Cardiac fibroblast (primary cell): ENCODE data around the gene ZNF438.
A peak's percentile ranks its signal among the peaks of the same experiment; 100 is the strongest.
"Not testable (repeated sequence)": the region's sequence is repeated elsewhere in the genome, so short reads cannot be mapped to it uniquely, and the experiment has no call there.

Source experiments
- DNase-seq, 2 donors: peaks; one replicate each; pipeline versions ENCODE4 v3.0.0 to v3.0.0-alpha.2; 2010; ENCODE audit warnings: low read depth in 2 of 2
- H3K4me3 ChIP-seq, 2 donors: replicated peaks in 1 of 2; 1 replicate in 1 of 2; 2 replicates in 1 of 2; pipeline ENCODE4 v1.5.1; 2011; ENCODE audit warnings: low read depth in 2 of 2, low read length in 2 of 2, mild to moderate bottlenecking in 2 of 2, moderate library complexity in 1 of 2
- TF ChIP-seq, protein P1 (sequence below): IDR thresholded peaks from one replicate; pipeline ENCODE4 v1.5.1; 2011; ENCODE audit warnings: low read depth, mild to moderate bottlenecking, low read length, inconsistent platforms

The ZNF438 gene

DNA sequence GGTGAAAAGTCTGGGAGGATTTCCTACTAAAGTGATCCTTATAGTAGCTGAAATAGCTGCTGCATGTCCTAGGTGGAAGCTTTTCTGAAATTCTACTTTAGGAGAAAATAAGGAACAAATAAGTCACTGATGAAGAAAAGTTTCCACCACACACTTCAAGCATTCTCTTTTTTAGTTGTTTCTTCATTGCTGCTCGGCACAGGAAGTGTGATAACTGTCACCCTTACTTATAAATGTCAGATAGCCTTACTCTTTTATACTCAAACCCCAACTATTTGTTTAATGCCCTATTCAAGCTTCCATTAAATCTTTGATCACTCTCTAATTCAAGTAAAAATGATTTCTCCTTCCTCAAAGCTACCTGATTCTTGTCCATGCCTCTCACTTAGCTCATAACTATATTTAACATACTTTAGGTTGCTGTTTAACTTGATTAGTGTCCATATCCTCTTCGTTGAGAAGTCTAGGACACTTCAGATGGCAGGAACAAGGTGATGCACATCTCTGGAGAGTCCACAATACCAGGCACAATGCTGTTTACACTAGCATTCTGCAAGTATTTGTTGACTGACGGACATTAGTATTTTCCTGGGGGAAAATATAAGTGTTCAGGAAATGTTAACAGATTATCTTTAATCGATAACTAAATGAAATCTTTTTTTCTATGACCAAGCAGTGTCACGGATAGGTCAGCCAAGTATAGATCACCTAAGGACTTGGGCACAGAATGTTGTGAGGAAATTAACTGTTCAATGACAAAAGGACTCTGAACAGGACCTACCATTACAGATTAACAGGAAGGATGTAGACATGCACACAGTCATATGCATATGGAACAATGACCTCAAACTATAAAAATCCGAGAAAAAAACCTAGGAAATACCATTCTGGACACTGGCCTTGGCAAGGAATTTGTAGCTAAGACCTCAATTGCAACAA, 67.4 kb downstream of the ZNF438 start:
- no peak overlapping the region for H3K4me3 ChIP-seq
- TF ChIP-seq, protein P1, sequence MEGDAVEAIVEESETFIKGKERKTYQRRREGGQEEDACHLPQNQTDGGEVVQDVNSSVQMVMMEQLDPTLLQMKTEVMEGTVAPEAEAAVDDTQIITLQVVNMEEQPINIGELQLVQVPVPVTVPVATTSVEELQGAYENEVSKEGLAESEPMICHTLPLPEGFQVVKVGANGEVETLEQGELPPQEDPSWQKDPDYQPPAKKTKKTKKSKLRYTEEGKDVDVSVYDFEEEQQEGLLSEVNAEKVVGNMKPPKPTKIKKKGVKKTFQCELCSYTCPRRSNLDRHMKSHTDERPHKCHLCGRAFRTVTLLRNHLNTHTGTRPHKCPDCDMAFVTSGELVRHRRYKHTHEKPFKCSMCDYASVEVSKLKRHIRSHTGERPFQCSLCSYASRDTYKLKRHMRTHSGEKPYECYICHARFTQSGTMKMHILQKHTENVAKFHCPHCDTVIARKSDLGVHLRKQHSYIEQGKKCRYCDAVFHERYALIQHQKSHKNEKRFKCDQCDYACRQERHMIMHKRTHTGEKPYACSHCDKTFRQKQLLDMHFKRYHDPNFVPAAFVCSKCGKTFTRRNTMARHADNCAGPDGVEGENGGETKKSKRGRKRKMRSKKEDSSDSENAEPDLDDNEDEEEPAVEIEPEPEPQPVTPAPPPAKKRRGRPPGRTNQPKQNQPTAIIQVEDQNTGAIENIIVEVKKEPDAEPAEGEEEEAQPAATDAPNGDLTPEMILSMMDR = no peak
- peak in 1 of 2 donors; percentile 29 for DNase-seq

DNA sequence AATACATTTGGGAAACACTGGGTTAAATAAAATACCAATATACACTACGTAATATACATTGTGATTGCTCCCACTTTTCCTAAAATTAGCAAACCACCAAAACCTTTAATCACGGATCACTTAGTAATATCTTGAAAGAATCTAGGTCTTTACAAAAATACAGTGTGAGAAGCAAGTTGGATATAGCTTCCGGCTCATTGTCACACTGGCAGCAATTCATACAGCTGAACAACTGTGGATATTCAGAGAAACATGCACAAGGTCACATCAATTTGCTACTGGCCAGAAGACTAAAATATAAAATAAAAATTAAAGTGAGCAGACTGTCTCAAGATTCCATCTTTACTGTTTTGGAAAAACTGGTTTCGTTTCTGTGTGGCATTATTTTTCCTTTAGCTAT, 69.1 kb downstream of the ZNF438 start:
- H3K4me3 ChIP-seq = no peak overlapping the region
- TF ChIP-seq, protein P1 = no peak
- DNase-seq = no peak

DNA sequence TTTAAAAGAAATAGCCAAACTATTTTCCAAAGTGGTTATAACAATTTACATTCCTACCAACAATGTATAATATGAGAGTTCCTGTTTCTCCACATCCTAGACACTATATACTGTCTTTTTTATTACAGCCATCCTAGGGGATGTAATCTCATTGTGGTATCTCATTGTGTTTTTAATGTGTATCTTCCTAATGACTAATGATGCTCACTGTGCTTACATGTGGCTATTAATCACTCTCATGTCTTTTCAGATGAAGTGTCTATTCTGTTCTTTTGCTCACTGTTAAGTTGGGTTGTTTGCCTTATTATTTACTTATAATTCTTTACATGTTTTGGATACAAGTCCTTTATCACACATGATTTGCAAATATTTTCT, 71.8 kb downstream of the ZNF438 start:
- DNase-seq = no peak
- TF ChIP-seq, protein P1 = no peak
- no peak overlapping the region for H3K4me3 ChIP-seq

DNA sequence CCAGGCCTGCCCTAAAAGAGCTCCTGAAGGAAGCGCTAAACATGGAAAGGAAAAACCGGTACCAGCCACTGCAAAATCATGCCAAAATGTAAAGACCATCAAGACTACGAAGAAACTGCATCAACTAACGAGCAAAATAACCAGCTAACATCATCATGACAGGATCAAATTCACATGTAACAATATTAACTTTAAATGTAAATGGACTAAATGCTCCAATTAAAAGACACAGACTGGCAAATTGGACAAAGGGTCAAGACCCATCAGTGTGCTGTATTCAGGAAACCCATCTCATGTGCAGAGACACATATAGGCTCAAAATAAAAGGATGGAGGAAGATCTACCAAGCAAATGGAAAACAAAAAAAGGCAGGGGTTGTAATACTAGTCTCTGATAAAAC, 82.4 kb downstream of the ZNF438 start:
- not testable (repeated sequence) for H3K4me3 ChIP-seq, DNase-seq

DNA sequence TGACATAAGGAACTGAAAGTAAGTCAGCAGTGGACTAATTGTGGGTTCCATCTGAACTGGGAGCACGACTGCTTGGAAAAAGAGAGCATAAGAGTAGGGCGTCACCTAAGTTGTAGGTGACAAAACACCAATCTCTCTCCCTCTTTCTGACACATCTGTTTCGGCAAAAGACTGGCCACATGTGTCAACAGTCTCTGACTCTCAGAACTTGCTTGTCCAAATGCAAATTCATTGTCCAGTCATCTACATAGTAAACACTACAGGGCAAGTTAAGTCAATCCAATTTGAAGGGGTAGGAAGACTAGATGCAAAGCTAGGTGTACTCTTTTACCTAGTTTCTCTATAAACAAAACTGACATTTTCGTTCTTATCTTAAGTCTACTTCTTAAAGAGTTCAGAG, 87.7 kb downstream of the ZNF438 start:
- DNase-seq = no peak

DNA sequence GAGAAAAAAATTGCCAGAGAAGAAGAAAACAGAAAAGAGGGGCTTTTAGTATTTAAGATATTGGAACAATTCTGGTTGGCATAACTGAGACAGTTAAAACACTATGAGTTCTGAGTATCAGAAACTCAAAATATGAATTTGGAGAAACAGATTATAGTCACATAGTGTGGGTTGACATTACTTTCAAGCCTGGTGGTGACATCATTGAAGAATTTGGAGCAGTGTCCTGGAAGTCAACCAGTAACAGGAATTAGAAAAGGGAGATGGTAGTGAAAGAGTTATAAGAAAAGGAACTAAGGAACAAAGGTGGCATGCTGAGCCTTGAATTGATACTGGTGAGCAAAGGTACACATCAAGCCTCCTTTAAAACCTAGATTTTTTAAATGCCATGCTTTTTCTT, 88.2 kb downstream of the ZNF438 start:
- H3K4me3 ChIP-seq = no peak overlapping the region
- TF ChIP-seq, protein P1 = no peak
- no peak for DNase-seq

More for the DNA sequence above, 87.7 kb downstream of the ZNF438 start:
- H3K4me3 ChIP-seq = no peak overlapping the region
- TF ChIP-seq, protein P1 = no peak

DNA sequence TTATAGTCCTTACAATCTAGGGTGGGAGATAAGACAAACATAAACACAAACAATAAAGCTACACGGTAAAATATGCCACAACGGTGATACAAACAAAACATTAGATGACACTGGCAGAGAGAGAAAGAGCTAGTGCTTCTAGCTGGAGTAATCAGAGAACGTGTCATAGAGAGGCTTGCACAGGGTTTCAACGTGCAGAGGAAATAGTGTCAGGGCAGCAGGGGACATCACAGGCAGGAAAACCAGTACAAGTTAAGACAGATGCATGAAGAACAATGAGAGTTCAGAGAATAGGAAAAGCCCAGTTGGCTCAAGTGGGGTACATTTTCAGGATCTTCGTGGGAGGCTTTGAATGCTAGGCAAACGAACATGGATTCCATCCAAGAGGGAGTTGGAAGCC, 91.4 kb downstream of the ZNF438 start:
- TF ChIP-seq, protein P1 = no peak
- no peak overlapping the region for H3K4me3 ChIP-seq
- peak in 1 of 2 donors; percentile 14 for DNase-seq
